GM12878 (cell line): Measurements from ENCODE around the gene TBC1D8B. TPM values are rescaled to one million over a fixed set of nuclear protein-coding genes. Genes with fewer than 3 reads are reported as not detected.

Experiments used
- ATAC-seq: fragments of 200-7000 bp; cut with Tn5 transposase; 3 replicates; pipeline ENCODE4 v1.9.1; 2020; ENCODE audit warnings: mild to moderate bottlenecking, moderate library complexity
- BruUV-seq: library from RNA; stranded (reverse); fragments of 400-500 nt; replicated peaks from 2 replicates; lab custom pipeline; 2021; lab: Mats Ljungman, UMichigan
- CTCF ChIA-PET: fragments of 300-600 bp; sonication (Branson Sonifier 250); formaldehyde crosslinking; extraction: SDS; loops from one replicate; lab custom pipeline; 2021; ENCODE audit warnings: inconsistent platforms; lab: Yijun Ruan, JAX
- POLR2A ChIA-PET: fragments of 350-600 bp; formaldehyde crosslinking; extraction: SDS; loops from one replicate; lab custom pipeline; 2021; ENCODE audit warnings: inconsistent platforms; lab: Charles Lee
- RAD21 ChIA-PET: fragments of 300-600 bp; sonication (Branson Sonifier 250); formaldehyde crosslinking; loops from one replicate; lab custom pipeline; 2023; ENCODE audit warnings: antibody characterized with exemption; ENCODE audit not compliant: unreplicated experiment; lab: Charles Lee
- SMC1A ChIA-PET: fragments of 300-600 bp; sonication (Branson Sonifier 250); formaldehyde crosslinking; loops from one replicate; lab custom pipeline; 2023; ENCODE audit not compliant: unreplicated experiment, uncharacterized antibody; lab: Charles Lee
- DNase-seq: peaks from one replicate; pipeline ENCODE4 v3.0.0-alpha.2; 2011; ENCODE audit warnings: low read depth, low spot score
- FAIRE-seq: peaks from 3 replicates; lab custom pipeline; 2011; peaks lifted over from hg19 to GRCh38; lab: Jason Lieb, UNC
- H2AFZ ChIP-seq: 2 replicates; pipeline ENCODE4 v1.6.0; 2011; ENCODE audit warnings: low read depth, low read length, control low read depth; ENCODE audit not compliant: control insufficient read depth
- H3K27ac ChIP-seq: 2 replicates; pipeline ENCODE4 v1.5.1; 2011; ENCODE audit warnings: control low read depth; ENCODE audit not compliant: control insufficient read depth, insufficient read depth
- H3K27me3 ChIP-seq, 2 experiments: replicated peaks in 1 of 2; 2 replicates each; pipeline versions ENCODE4 v1.6.0 to v1.6.1; 2011; ENCODE audit warnings: low read length in 1 of 2; ENCODE audit not compliant: control insufficient read depth in 2 of 2, insufficient read depth in 2 of 2
- H3K36me3 ChIP-seq, 2 experiments: 2 replicates each; pipeline ENCODE4 v1.5.1; 2011; ENCODE audit warnings: low read length in 1 of 2; ENCODE audit not compliant: control insufficient read depth in 2 of 2, insufficient read depth in 2 of 2
- H3K4me1 ChIP-seq: 2 replicates; pipeline ENCODE4 v1.6.1; 2011; ENCODE audit warnings: mild to moderate bottlenecking, low read length, moderate library complexity, mixed read lengths; ENCODE audit not compliant: control insufficient read depth, insufficient read depth
- H3K4me2 ChIP-seq: 2 replicates; pipeline ENCODE4 v1.6.0; 2011; ENCODE audit warnings: control low read depth; ENCODE audit not compliant: control insufficient read depth, insufficient read depth
- H3K4me3 ChIP-seq: fragments of 200-600 bp; sonication (generic); 2 replicates; pipeline ENCODE4 v1.5.1; 2016
- H3K79me2 ChIP-seq: 2 replicates; pipeline ENCODE4 v1.6.0; 2011; ENCODE audit warnings: low read length; ENCODE audit not compliant: control insufficient read depth, insufficient read depth
- H3K9ac ChIP-seq: 2 replicates; pipeline ENCODE4 v1.8.0; 2011; ENCODE audit warnings: low read length, control low read depth, mixed read lengths; ENCODE audit not compliant: control insufficient read depth, insufficient read depth
- H3K9me3 ChIP-seq: replicated peaks from 3 replicates; pipeline ENCODE4 v1.5.1; 2011; ENCODE audit warnings: mild to moderate bottlenecking, low read length; ENCODE audit not compliant: control insufficient read depth, insufficient read depth
- H4K20me1 ChIP-seq: 2 replicates; pipeline ENCODE4 v1.6.0; 2011; ENCODE audit not compliant: control insufficient read depth, insufficient read depth
- BCL3 ChIP-seq: IDR thresholded peaks from 2 replicates; pipeline ENCODE4 v1.6.1; 2011; ENCODE audit warnings: borderline replicate concordance, low read depth, mild to moderate bottlenecking, moderate library complexity, low read length; ENCODE audit not compliant: insufficient read depth, poor library complexity, severe bottlenecking
- CHD1 ChIP-seq: IDR thresholded peaks from 2 replicates; pipeline ENCODE4 v1.6.1; 2012; ENCODE audit warnings: low read depth, low read length, improper control_type of control experiment
- FOXK2 ChIP-seq: fragments of 450-650 bp; IDR thresholded peaks from 2 replicates; pipeline ENCODE4 v1.6.1; 2017; ENCODE audit warnings: mild to moderate bottlenecking, moderate library complexity
- RUNX3 ChIP-seq: IDR thresholded peaks from 2 replicates; pipeline ENCODE4 v1.6.1; 2012; ENCODE audit warnings: low read length, inconsistent platforms
- SP1 ChIP-seq: IDR thresholded peaks from one replicate; pipeline ENCODE4 v1.6.1; 2011; ENCODE audit warnings: low read depth, low read length
- SUPT20H ChIP-seq: IDR thresholded peaks from 2 replicates; pipeline ENCODE4 v1.6.1; 2011; ENCODE audit warnings: low read depth, mild to moderate bottlenecking, low read length, moderate library complexity, borderline replicate concordance; ENCODE audit not compliant: control insufficient read depth
- WGBS: methylation state at CpG from one replicate; pipeline ENCODE4 v1.1.6; 2016; ENCODE audit warnings: low lambda C conversion rate; ENCODE audit not compliant: insufficient replicate concordance, insufficient coverage; ENCODE audit errors: missing lambda C conversion rate; 5-methylcytosine and 5-hydroxymethylcytosine counted together
- in situ Hi-C: fragments of 300-500 bp; cut with MboI; formaldehyde crosslinking; loops from 9 replicates; pipeline ENCODE4 v1.14.3; 2018; ENCODE audit warnings: mixed read lengths
- intact Hi-C: fragments of 100-400 bp; cut with micrococcal nuclease; formaldehyde crosslinking; loops from one replicate; pipeline ENCODE4 v1.14.2; 2022; ENCODE audit not compliant: unreplicated experiment
- polyA plus RNA-seq, 11 experiments: library from polyadenylated mRNA; depleted of rRNA in 4 of 11; unstranded in 6 of 11; stranded (reverse) in 5 of 11; fragments of >200 nt; fragmentation: Nextera tagmentation in 4 of 11; fragmentation: Illumina TruSeq in 1 of 11; extraction: Ambion mirVana in 4 of 11; extraction: Trizol in 1 of 11; gene quantifications; 1 replicate in 1 of 11; 2 replicates in 10 of 11; pipeline versions ENCODE4 v1.2.1 to v1.2.3, GENCODE V29; 2011 to 2016; ENCODE audit warnings: inconsistent platforms in 2 of 11, missing spikeins in 2 of 11, low read depth in 1 of 11
- total RNA-seq, 4 experiments: library from RNA; depleted of rRNA in 3 of 4; stranded (reverse); fragments of >200 nt in 3 of 4; fragmentation: Illumina TruSeq in 1 of 4; extraction: Trizol in 1 of 4; gene quantifications; 2 replicates each; pipeline versions ENCODE4 v1.2.1 to v1.2.3, GENCODE V29; 2013 to 2021

The TBC1D8B gene
- total and polyA plus RNA-seq, 10 of the 15 experiments (the other 5 are each of a cell fraction or from before 2014, with no cell fraction given) = 0.95 to 2.6 (median 1.6) TPM

GRCh38 chrX:106802063-106802387 is 448 bp upstream of the TBC1D8B start:
- no peaks in the 10 kb centered on the region for H3K36me3 ChIP-seq
- DNase-seq (no peak), FAIRE-seq (no peak), ATAC-seq (peak; percentile 15; the same call in 2 of the 3 replicates)
- in situ Hi-C loops (loop anchor here (10.0 kb wide), 1 partner anchor 317 kb away; no protein-coding TSS in a partner anchor), intact Hi-C loops (no loop called here)
- no peak overlapping the region for H3K27ac ChIP-seq
- H3K4me2 ChIP-seq = peak overlapping the region; percentile 57
- TF ChIP-seq FOXK2 = no peak
- TF ChIP-seq BCL3 = no peak
- no peak for TF ChIP-seq CHD1
- no peak for TF ChIP-seq SP1
- no peak for TF ChIP-seq SUPT20H
- TF ChIP-seq RUNX3 = no peak
- ChIA-PET SMC1A (no interaction called here), POLR2A (interaction anchor here (2.0 kb wide), 1 partner anchor 190 kb away, joined by 5 read pairs; the partner anchor contains the start of gene RADX), RAD21 (no interaction called here), CTCF (interaction anchor here (1.5 kb wide), 1 partner anchor 321 kb away, joined by 3 read pairs; no protein-coding TSS in a partner anchor)
- H3K79me2 ChIP-seq = no peaks in the 10 kb centered on the region
- H3K4me1 ChIP-seq = no peaks in the 10 kb centered on the region
- H4K20me1 ChIP-seq = no peaks in the 10 kb centered on the region
- H3K27me3 ChIP-seq = no peaks in the 10 kb centered on the region
- 28% methylated on average over 11 of the region's 11 CpGs for WGBS
- peak overlapping the region; percentile 46 for H3K4me3 ChIP-seq
- no TSS peak for BruUV-seq
- H3K9me3 ChIP-seq = no peaks in the 10 kb centered on the region
- H2AFZ ChIP-seq = peak overlapping the region; percentile 86
- no peak overlapping the region for H3K9ac ChIP-seq
